Suprapubic skin (tissue), 4 donors: Measurements from ENCODE around the gene INTU.

ENCODE experiments used
- CTCF ChIP-seq, 2 donors: fragments of 200-600 bp in 1 of 2; fragments of 450-650 bp in 1 of 2; sonication (generic) in 1 of 2; IDR thresholded peaks; one replicate each; pipeline ENCODE4 v1.5.1; 2016 to 2019; ENCODE audit warnings: antibody characterized with exemption in 2 of 2, mild to moderate bottlenecking in 1 of 2, moderate library complexity in 1 of 2
- POLR2A ChIP-seq, 2 donors: fragments of 450-650 bp; IDR thresholded peaks; one replicate each; pipeline ENCODE4 v1.6.1; 2017; ENCODE audit warnings: antibody characterized with exemption in 2 of 2, mild to moderate bottlenecking in 2 of 2, moderate library complexity in 2 of 2
- POLR2AphosphoS5 ChIP-seq, 3 donors: sonication (generic); formaldehyde crosslinking; IDR thresholded peaks; one replicate each; pipeline ENCODE4 v1.6.1; 2017; ENCODE audit warnings: antibody characterized with exemption in 3 of 3

DNA sequence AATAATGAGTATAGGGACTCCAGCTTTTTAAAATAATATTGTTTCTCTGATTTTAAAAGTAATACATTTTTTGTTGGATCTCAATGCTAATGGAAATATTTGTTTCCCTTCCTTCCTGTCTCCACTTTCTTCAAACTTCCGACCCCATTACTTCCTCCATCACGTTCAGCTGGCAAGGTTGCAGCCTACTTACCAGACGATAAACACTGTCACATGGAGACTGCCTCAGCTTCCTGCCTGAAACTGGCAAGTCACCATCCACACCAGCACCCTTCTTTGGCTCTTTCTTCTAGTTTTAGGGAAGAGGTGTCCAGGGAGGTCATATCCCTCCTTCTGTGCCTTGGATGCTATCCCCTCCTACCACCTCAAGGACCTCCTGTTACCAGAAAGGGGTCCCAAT, 3.4 kb upstream of the INTU start:
- TF ChIP-seq CTCF (IDR thresholded peaks at IDR 0.05): no peak
- no peak for TF ChIP-seq POLR2A (IDR thresholded peaks at IDR 0.05)
- no peak for TF ChIP-seq POLR2AphosphoS5 (IDR thresholded peaks at IDR 0.05)
